ENCODE data around the gene FBXL12.
"Not testable (repeated sequence)": the region's sequence is repeated elsewhere in the genome, so short reads cannot be mapped to it uniquely, and the experiment has no call there.

FBXL12 gene

GRCh38 chr19:9818734-9819595 is at the start of gene FBXL12:
Gene FBXL12 (minus strand): TSS chr19:9819079. CDS start chr19:9818813, 266 bp downstream.
- no peak for FAIRE-seq
- peak; percentile 95 for DNase-seq (ENCODE audit: low spot score)

DNA sequence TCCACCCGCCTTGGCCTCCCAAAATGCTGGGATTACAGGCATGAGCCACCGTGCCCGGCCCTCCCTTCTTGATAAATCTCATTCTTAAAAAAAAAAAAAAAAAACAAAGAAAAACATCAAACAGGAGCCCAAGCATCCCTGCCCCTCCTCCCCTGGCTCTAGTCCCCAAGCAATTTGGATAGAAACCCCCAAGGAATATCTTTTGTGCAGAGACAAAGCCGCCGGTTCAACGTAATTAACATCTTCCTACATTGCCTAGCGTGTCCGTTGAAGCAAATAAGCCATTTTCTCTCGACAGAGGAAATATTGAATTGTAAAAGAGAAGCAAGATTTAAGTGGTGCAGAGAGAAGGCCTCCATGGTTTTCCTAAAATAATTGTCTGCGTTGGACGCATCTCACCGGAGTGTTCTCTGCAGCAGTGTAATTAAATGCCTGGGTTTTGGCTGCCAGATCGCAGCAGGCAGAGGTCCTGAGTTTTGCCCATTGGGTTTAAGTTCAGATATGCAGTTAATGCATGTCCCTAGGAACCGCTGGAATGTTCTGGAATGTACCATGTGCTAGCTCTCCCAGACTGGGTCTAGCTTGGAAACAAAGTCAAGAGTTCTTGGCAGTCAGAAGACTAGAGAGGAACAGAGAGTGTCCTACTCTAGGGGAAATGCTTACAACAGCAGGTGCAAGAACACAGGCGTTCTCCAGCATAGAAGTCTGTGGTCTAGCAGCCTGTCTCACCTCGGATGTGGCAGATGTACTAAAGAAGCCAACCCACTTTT is 47.0 kb upstream of the FBXL12 start:
- DNase-seq (ENCODE audit: low spot score) (no peak), FAIRE-seq (no peak)

DNA sequence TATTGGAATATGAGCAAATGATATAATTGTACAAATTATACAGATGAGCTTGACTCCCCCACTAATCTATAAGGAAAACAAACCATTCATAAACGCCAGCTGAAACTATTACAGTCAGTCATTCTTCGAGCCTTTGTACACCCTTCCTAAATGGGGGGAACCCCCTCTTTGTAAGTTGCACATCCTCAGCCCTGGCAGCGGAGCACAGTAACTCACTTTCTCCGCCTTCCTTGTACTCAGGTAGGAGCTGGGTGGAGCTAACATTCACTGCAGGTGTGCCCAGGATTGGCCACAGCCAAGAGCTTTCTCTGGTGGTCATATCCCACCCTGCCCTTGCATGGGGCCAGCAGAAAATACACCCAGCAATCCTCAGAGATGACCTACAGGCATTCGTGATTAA is 44.9 kb upstream of the FBXL12 start:
- no peak for FAIRE-seq

DNA sequence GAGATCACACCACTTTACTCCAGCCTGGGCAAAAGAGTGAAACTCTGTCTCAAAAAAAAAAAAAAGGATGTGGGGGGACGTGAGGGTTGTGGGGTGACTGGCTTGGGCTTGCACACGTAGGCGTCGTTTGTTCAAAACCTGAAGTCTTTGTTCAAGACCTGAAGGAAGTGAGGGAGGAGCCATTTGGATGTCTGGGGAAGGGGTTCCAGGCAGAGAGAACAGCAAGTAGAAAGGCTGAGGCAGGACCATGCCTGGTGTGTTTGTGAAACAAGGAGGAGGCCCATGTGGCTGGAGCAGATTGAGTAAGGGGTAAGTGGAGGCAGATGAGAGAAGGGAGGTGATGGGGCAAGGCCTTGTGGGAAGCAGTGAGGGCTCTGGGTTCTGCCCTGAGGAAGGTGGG is 44.1 kb upstream of the FBXL12 start:
- FAIRE-seq, result no peak
- DNase-seq (ENCODE audit: low spot score), result no peak

More for the DNA sequence above, 44.9 kb upstream of the FBXL12 start:
- DNase-seq (ENCODE audit: low spot score), result no peak

GRCh38 chr19:9861503-9861902 is 42.6 kb upstream of the FBXL12 start:
- DNase-seq (ENCODE audit: low spot score) (no peak), FAIRE-seq (no peak)

GRCh38 chr19:9860407-9860806 is 41.5 kb upstream of the FBXL12 start:
- no peak for FAIRE-seq
- no peak for DNase-seq (ENCODE audit: low spot score)

GRCh38 chr19:9858766-9859165 is 39.9 kb upstream of the FBXL12 start:
- DNase-seq (ENCODE audit: low spot score), result no peak
- no peak for FAIRE-seq

DNA sequence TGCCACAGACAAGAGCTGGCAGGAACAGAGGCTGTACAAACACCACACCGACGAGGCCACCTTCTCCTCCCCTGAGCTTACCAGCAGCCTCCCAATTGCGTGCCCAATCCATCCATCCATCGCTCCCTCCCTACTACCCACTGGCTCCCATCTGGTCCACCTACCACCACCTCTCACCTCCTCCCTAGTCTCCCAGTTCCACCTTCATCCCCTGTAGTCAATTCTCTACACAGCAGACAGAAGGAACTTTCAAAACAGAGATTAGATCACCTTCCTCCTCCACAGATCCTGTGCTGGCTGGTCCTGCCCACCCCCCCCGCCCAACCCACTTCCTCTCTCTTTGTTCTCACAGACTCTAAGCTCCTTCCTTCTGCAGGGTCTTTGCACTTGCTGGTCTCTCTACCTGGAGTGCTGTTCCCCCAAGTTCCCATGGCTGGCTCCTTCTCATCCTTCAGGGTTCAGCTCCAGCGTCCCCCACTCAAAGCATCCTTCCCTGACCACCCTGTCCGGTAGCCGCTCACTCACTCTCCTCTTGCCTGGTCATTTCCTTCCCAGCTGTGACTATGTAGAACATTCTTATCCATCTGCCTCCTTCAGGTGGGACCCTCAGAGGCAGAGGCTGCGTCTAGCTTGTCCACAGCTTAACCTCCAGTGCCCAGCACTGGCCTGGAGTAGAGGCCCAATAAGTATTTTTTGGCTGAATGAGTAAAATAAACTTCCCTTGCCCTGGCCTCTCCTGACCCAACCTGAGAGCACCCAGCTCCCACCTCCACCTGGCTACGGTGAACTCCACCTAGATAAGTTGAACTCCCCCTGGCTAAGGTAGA is 39.3 kb upstream of the FBXL12 start:
- DNase-seq (ENCODE audit: low spot score), result no peak
- no peak for FAIRE-seq

DNA sequence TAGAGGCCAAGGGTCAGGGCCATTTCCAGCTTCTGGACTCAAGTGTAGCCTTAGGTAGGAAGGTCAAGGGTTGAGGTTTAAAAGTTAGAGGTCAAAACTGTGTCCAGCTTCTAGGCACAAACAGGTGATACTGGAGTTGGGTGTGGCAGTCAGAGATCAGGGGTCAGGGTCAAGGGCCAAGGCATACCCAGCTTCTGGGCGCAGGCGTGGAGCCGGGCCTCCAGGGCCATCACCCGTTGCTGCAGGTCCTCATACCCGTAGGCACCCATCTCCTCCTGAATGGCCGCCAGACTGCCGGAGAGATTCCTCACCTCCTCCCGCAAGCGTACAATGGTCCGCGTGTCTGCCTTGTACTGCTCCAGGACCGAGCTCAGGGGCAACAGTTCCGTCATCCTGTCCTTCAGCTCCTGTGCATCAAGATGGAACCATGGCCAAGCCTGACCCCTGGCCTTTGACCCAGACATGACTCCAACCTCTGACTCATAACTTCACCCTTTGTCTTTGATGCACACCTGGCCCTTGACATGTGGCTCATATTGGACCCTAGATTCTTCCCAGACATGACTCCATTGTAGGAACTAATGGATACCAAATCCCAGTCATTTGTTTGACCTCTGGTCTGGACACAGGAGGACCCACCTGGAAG is 38.3 kb upstream of the FBXL12 start:
- no peak for FAIRE-seq

DNA sequence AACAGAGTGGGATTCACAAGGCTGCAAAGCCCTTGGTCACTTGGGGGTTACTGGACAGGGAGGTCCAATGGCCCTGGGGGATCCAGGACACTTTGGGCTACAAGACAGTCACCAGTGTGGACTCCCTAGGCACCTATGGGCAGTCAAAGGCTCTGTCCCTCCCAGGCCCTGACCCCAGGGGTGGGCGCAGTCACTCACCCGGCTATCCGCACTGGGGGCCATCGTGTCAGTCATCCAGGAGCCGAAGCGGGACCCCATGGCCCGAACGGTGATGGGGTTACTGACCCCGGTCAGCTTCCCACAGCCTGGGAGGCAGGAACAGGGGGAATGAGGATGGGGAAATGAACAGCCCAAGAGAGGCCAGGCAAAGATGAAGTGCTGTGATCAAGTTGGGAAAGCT is 37.7 kb upstream of the FBXL12 start:
- no peak for FAIRE-seq
- DNase-seq (ENCODE audit: low spot score), result no peak

More for the DNA sequence above, 38.3 kb upstream of the FBXL12 start:
- DNase-seq (ENCODE audit: low spot score), result no peak

DNA sequence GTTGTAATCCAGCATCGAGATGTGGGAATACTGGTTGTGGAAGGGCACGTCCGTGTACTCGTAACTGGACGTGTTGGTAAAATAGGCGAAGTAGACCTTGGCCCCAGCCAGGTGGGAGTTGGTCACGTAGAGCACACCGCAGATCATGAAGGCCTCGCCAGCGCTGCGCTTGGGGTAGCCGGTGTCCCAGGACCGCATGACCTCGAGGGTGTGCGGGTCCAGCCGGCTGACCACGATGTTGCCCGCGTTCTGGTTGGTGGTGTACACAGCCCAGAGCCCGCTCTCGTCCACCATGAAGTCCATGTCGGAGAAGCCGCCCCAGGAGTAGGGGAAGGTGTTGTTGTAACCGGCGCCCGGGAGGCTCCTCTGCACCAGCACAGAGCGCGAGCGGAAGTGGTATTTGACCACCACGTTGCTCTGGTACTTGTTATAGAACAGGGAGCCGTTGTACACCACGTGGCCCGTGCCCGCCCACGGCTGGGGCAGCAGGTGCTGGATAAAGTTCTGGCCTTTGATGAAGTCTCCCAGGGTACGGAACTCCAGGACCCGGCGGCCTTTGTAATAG is 35.5 kb upstream of the FBXL12 start:
- DNase-seq (ENCODE audit: low spot score), result no peak

GRCh38 chr19:9850235-9850959 is 31.5 kb upstream of the FBXL12 start:
- FAIRE-seq, result no peak
- DNase-seq (ENCODE audit: low spot score), result no peak

More for the DNA sequence above, 35.5 kb upstream of the FBXL12 start:
- FAIRE-seq, result no peak

DNA sequence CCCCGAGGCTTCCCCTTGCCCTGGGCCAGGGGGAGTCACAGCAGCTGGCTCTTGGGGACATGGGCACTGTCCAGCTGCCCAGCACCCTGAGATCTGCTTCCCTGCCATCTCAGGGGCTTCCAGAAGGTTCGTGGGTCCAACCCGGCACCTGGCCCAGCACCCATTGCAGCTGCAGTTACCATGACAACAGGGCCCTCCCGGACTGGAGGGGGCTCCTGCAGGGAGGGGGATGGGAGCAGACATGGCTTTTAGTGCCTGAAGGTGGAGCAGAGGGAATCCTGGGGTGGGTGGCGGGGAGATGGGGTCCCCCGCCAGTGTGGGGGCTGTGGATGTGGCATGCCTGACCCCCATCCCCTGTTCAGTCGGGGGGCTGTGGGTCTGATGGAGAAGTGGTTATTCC is 30.9 kb upstream of the FBXL12 start:
- FAIRE-seq (no peak), DNase-seq (ENCODE audit: low spot score) (no peak)

GRCh38 chr19:9848762-9849161 is 29.9 kb upstream of the FBXL12 start:
- DNase-seq (ENCODE audit: low spot score), result no peak
- no peak for FAIRE-seq

DNA sequence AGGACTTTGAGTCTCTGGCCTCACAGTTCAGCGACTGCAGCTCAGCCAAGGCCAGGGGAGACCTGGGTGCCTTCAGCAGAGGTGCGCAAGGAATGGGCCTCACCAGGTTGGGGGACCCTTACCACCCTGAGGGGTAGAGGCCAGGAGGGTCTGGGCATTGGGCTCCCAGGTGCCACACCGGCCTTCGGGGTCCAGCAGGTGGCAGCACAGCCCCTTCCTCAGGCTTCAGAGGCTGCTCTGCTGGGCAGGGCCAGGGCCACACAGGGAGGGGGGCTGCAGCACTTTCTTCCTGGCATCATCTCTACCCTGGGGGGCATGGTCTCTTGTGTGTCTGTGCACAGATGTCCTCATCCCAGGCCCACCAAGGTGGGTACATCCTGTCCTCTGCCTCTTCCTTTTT is 29.2 kb upstream of the FBXL12 start:
- DNase-seq (ENCODE audit: low spot score) (no peak), FAIRE-seq (no peak)

DNA sequence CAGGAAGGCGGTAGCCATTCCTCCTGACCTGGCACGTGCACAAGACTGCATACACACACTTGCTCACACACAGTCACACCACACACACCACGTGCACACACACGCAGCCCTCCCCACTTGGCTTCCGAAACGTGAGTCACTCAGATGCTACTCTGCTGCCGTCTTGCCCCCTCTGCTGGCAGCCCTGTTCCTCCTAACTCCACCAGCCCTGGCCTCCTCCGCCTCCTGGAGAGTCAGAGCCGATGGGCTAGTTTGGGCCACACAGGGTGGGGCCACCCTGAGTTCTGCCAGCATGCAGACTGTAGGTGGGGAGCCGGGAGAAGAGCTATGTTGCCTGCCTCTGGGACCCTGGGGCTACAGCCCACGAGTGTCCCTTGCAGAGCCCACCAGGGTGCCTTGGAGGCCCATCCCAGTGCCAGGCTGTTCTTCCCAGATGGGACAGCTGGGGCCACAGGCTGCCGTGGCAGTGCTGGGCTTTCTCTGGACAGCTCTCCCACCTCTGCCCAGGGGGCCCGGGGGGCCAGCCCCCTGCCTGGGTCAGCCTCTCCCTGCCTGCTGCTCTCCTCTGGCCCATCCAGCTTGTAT is 28.3 kb upstream of the FBXL12 start:
- FAIRE-seq (peak; percentile 37), DNase-seq (ENCODE audit: low spot score) (peak; percentile 79)

- FAIRE-seq; DNase-seq (ENCODE audit: low spot score): not testable (repeated sequence)
Observed at GRCh38 chr19:9843626-9844273, 24.9 kb upstream of the FBXL12 start.

- FAIRE-seq (no peak), DNase-seq (ENCODE audit: low spot score) (no peak)
Observed at GRCh38 chr19:9842834-9843625, 24.2 kb upstream of the FBXL12 start.
